ENCODE data around the gene POLK.
"Not testable (repeated sequence)": the region's sequence is repeated elsewhere in the genome, so short reads cannot be mapped to it uniquely, and the experiment has no call there.

Gene POLK

GRCh38 chr5:75511435-75512382 lies at the start of gene POLK, which contains the start of gene CERT1:
POLK (plus strand) TSS chr5:75511891.
CERT1 (minus strand) TSS chr5:75511629; CDS start chr5:75511207, 422 bp downstream.
- in situ Hi-C loops (cut with HindIII; ENCODE audit: low sequenced_read_pairs), result no loop called here

GRCh38 chr5:75463726-75464125 lies 48.0 kb upstream of the POLK start:
- in situ Hi-C loops (cut with HindIII; ENCODE audit: low sequenced_read_pairs), result no loop called here

GRCh38 chr5:75465480-75465879 lies 46.2 kb upstream of the POLK start:
- in situ Hi-C loops (cut with HindIII; ENCODE audit: low sequenced_read_pairs), result no loop called here

- in situ Hi-C loops (cut with HindIII; ENCODE audit: low sequenced_read_pairs), result no loop called here
Observed at GRCh38 chr5:75466006-75466716, 45.5 kb upstream of the POLK start.

- in situ Hi-C loops (cut with HindIII; ENCODE audit: low sequenced_read_pairs), result no loop called here
Observed at GRCh38 chr5:75468593-75468992, 43.1 kb upstream of the POLK start.

- in situ Hi-C loops (cut with HindIII; ENCODE audit: low sequenced_read_pairs), result no loop called here
Observed at GRCh38 chr5:75469017-75469416, 42.7 kb upstream of the POLK start.

- in situ Hi-C loops (cut with HindIII; ENCODE audit: low sequenced_read_pairs), result no loop called here
Observed at GRCh38 chr5:75471193-75471592, 40.5 kb upstream of the POLK start.

- in situ Hi-C loops (cut with HindIII; ENCODE audit: low sequenced_read_pairs), result no loop called here
Observed at GRCh38 chr5:75472973-75473372, 38.7 kb upstream of the POLK start.

GRCh38 chr5:75473463-75473862 lies 38.2 kb upstream of the POLK start:
- in situ Hi-C loops (cut with HindIII; ENCODE audit: low sequenced_read_pairs), result no loop called here

GRCh38 chr5:75475364-75475763 lies 36.3 kb upstream of the POLK start:
- in situ Hi-C loops (cut with HindIII; ENCODE audit: low sequenced_read_pairs), result no loop called here

GRCh38 chr5:75481024-75481423 lies 30.7 kb upstream of the POLK start:
- in situ Hi-C loops (cut with HindIII; ENCODE audit: low sequenced_read_pairs), result no loop called here

GRCh38 chr5:75482482-75482881 lies 29.2 kb upstream of the POLK start:
- in situ Hi-C loops (cut with HindIII; ENCODE audit: low sequenced_read_pairs), result no loop called here

GRCh38 chr5:75484605-75485004 lies 27.1 kb upstream of the POLK start:
- in situ Hi-C loops (cut with HindIII; ENCODE audit: low sequenced_read_pairs), result no loop called here

GRCh38 chr5:75489847-75490246 lies 21.8 kb upstream of the POLK start:
- in situ Hi-C loops (cut with HindIII; ENCODE audit: low sequenced_read_pairs), result not testable (repeated sequence)

- in situ Hi-C loops (cut with HindIII; ENCODE audit: low sequenced_read_pairs), result no loop called here
Observed at GRCh38 chr5:75491621-75492020, 20.1 kb upstream of the POLK start.

GRCh38 chr5:75496026-75496425 lies 15.7 kb upstream of the POLK start:
- in situ Hi-C loops (cut with HindIII; ENCODE audit: low sequenced_read_pairs), result no loop called here

GRCh38 chr5:75498208-75498777 lies 13.4 kb upstream of the POLK start:
- in situ Hi-C loops (cut with HindIII; ENCODE audit: low sequenced_read_pairs), result no loop called here

GRCh38 chr5:75498875-75499274 lies 12.8 kb upstream of the POLK start:
- in situ Hi-C loops (cut with HindIII; ENCODE audit: low sequenced_read_pairs), result not testable (repeated sequence)

GRCh38 chr5:75505112-75505511 lies 6.6 kb upstream of the POLK start:
- in situ Hi-C loops (cut with HindIII; ENCODE audit: low sequenced_read_pairs), result not testable (repeated sequence)

GRCh38 chr5:75507841-75508240 lies 3.9 kb upstream of the POLK start:
- in situ Hi-C loops (cut with HindIII; ENCODE audit: low sequenced_read_pairs), result no loop called here

GRCh38 chr5:75509546-75509945 lies 2.1 kb upstream of the POLK start:
- in situ Hi-C loops (cut with HindIII; ENCODE audit: low sequenced_read_pairs), result no loop called here

- in situ Hi-C loops (cut with HindIII; ENCODE audit: low sequenced_read_pairs), result no loop called here
Observed at GRCh38 chr5:75509956-75510355, 1.7 kb upstream of the POLK start.
